ENCODE measurements around the gene LRRC34. TPM values are rescaled to one million over a fixed set of nuclear protein-coding genes. Genes with fewer than 3 reads are reported as not detected.

Gene LRRC34
- total and polyA plus RNA-seq, 2 donors (not counting 1 experiment from before 2014, with no cell fraction given), result 2.0 to 2.7 TPM

GRCh38 chr3:169857811-169858210 is 45.1 kb upstream of the LRRC34 start:
- Histone ChIP-seq H3K79me2 (ENCODE audit: control insufficient read depth, insufficient read depth, low read length) (no peaks in the 10 kb centered on the region), H3K9ac (ENCODE audit: insufficient read depth, low read length) (no peak overlapping the region)

GRCh38 chr3:169855514-169855913 is 42.8 kb upstream of the LRRC34 start:
- Histone ChIP-seq H3K27me3 (ENCODE audit: control insufficient read depth, insufficient read depth, low read length) (peaks cover 3% of the 10 kb centered on the region), H4K20me1 (ENCODE audit: control insufficient read depth, extremely low read depth, insufficient read depth, low read length) (no peaks in the 10 kb centered on the region), H3K36me3 (ENCODE audit: control insufficient read depth, insufficient read depth, low read length) (no peaks in the 10 kb centered on the region), H3K4me2 (ENCODE audit: extremely low read depth, insufficient read depth, low read length) (no peak overlapping the region), H3K9ac (ENCODE audit: insufficient read depth, low read length) (no peak overlapping the region), H3K27ac (ENCODE audit: insufficient read depth, low read length) (no peak overlapping the region), H3K79me2 (ENCODE audit: control insufficient read depth, insufficient read depth, low read length) (no peaks in the 10 kb centered on the region), H3K4me3 (replicated peaks in 1 of 4; ENCODE audit: control extremely low read depth in 1 of 4, insufficient read depth in 1 of 4, low read depth in 3 of 4, low read length in 4 of 4) (no peak overlapping the region), H2AFZ (ENCODE audit: low read length) (no peak overlapping the region), H3K9me3 (ENCODE audit: control insufficient read depth, insufficient read depth, low read depth, low read length) (no peaks in the 10 kb centered on the region), H3K4me1 (ENCODE audit: control insufficient read depth, extremely low read depth, insufficient read depth, low read length) (no peaks in the 10 kb centered on the region)
- TF ChIP-seq CTCF (conservative IDR thresholded peaks at IDR 0.05 in 1 of 2, IDR thresholded peaks at IDR 0.05 in 1 of 2; ENCODE audit: low read depth in 1 of 2, low read length in 2 of 2) (no peak), EZH2 (IDR thresholded peaks at IDR 0.05; ENCODE audit: low read length, missing control alignments) (no peak)
- no peak for DNase-seq (ENCODE audit: low read depth in 2 of 2)

More at GRCh38 chr3:169857811-169858210, 45.1 kb upstream of the LRRC34 start:
- Histone ChIP-seq H3K36me3 (ENCODE audit: control insufficient read depth, insufficient read depth, low read length) (no peaks in the 10 kb centered on the region), H3K4me2 (ENCODE audit: extremely low read depth, insufficient read depth, low read length) (no peak overlapping the region), H3K27ac (ENCODE audit: insufficient read depth, low read length) (no peak overlapping the region), H3K4me1 (ENCODE audit: control insufficient read depth, extremely low read depth, insufficient read depth, low read length) (no peaks in the 10 kb centered on the region), H3K4me3 (replicated peaks in 1 of 4; ENCODE audit: control extremely low read depth in 1 of 4, insufficient read depth in 1 of 4, low read depth in 3 of 4, low read length in 4 of 4) (no peak overlapping the region), H3K9me3 (ENCODE audit: control insufficient read depth, insufficient read depth, low read depth, low read length) (no peaks in the 10 kb centered on the region), H3K27me3 (ENCODE audit: control insufficient read depth, insufficient read depth, low read length) (peaks cover 3% of the 10 kb centered on the region), H2AFZ (ENCODE audit: low read length) (no peak overlapping the region), H4K20me1 (ENCODE audit: control insufficient read depth, extremely low read depth, insufficient read depth, low read length) (no peaks in the 10 kb centered on the region)
- TF ChIP-seq CTCF (conservative IDR thresholded peaks at IDR 0.05 in 1 of 2, IDR thresholded peaks at IDR 0.05 in 1 of 2; ENCODE audit: low read depth in 1 of 2, low read length in 2 of 2), result no peak
- no peak for DNase-seq (ENCODE audit: low read depth in 2 of 2)

GRCh38 chr3:169850618-169851017 is 37.9 kb upstream of the LRRC34 start:
- Histone ChIP-seq H2AFZ (ENCODE audit: low read length) (no peak overlapping the region), H4K20me1 (ENCODE audit: control insufficient read depth, extremely low read depth, insufficient read depth, low read length) (no peaks in the 10 kb centered on the region), H3K9ac (ENCODE audit: insufficient read depth, low read length) (no peak overlapping the region), H3K4me1 (ENCODE audit: control insufficient read depth, extremely low read depth, insufficient read depth, low read length) (no peaks in the 10 kb centered on the region), H3K4me2 (ENCODE audit: extremely low read depth, insufficient read depth, low read length) (no peak overlapping the region), H3K79me2 (ENCODE audit: control insufficient read depth, insufficient read depth, low read length) (no peaks in the 10 kb centered on the region), H3K4me3 (replicated peaks in 1 of 4; ENCODE audit: control extremely low read depth in 1 of 4, insufficient read depth in 1 of 4, low read depth in 3 of 4, low read length in 4 of 4) (no peak overlapping the region), H3K36me3 (ENCODE audit: control insufficient read depth, insufficient read depth, low read length) (no peaks in the 10 kb centered on the region), H3K9me3 (ENCODE audit: control insufficient read depth, insufficient read depth, low read depth, low read length) (no peaks in the 10 kb centered on the region), H3K27me3 (ENCODE audit: control insufficient read depth, insufficient read depth, low read length) (peaks cover 3% of the 10 kb centered on the region), H3K27ac (ENCODE audit: insufficient read depth, low read length) (no peak overlapping the region)
- TF ChIP-seq EZH2 (IDR thresholded peaks at IDR 0.05; ENCODE audit: low read length, missing control alignments) (no peak), CTCF (conservative IDR thresholded peaks at IDR 0.05 in 1 of 2, IDR thresholded peaks at IDR 0.05 in 1 of 2; ENCODE audit: low read depth in 1 of 2, low read length in 2 of 2) (no peak)
- no peak for DNase-seq (ENCODE audit: low read depth in 2 of 2)
